T1000 (cell line): Measurements from ENCODE around the gene SNX13.

Experiments used
- DNase-seq: peaks from one replicate; lab custom pipeline; 2025; ENCODE audit warnings: mixed read lengths; lab: John Stamatoyannopoulos, UW

SNX13 gene

DNA sequence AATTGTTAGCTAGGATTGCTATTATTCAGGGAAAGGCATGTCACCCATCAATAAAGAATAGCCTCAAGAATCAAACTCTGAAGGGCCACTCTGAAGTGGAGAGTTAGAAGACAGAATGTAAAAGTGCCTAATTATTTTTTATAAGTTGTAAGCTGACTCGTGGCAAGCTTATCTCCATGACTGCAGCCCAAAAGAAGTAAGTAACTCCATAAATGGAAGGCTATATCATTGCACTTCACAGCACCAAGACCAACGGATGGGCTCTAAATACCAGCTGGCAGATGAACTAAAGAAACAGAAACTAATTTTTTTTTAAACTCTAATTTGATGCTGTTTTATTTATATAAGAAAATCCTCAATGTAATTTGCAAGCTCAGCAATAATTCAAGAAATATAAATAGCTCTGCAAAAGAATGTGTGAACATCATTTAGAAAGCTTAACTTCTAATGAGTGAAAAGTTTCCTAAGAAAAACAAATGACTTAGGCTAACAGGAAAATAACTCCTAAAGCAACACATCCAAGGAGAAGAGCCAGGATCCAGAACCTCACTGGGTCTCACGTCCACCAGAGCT, 165.5 kb downstream of the SNX13 start:
- DNase-seq: no peak

DNA sequence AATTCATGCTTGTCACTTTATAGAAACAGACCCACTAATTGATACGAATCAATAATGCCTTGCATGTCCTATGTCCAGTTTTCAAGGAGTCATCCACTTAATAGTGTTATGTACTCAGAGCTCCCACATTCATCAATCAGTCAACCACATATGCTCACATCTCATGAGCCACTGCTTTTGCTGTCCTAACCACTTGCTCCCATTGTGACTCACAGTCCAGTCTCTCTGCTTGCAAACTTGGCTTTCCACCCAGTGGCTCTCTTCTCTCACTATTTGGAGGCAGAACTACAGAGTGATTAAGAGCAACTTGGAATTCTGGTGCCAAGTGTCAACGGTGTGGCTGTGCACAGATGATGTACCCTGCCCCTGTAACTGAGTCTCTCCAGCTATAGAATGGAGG, 166.0 kb downstream of the SNX13 start:
- DNase-seq: no peak

DNA sequence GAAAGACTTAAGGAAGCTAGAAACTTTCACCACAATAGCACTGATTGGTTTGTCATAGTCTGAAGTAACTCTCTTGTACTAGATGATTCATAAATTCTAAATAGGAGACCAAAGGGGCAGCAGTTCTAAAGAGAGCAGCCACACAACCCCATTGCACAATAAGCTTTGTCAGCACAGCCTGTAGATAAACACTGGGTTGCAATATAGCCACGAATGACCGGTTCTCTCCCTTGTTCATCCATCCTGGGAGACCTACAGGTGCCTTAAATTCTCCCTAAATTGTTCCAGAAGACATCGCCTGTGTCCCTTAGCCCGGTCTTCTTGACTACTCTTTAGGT, 167.0 kb downstream of the SNX13 start:
- peak; percentile 32 for DNase-seq

DNA sequence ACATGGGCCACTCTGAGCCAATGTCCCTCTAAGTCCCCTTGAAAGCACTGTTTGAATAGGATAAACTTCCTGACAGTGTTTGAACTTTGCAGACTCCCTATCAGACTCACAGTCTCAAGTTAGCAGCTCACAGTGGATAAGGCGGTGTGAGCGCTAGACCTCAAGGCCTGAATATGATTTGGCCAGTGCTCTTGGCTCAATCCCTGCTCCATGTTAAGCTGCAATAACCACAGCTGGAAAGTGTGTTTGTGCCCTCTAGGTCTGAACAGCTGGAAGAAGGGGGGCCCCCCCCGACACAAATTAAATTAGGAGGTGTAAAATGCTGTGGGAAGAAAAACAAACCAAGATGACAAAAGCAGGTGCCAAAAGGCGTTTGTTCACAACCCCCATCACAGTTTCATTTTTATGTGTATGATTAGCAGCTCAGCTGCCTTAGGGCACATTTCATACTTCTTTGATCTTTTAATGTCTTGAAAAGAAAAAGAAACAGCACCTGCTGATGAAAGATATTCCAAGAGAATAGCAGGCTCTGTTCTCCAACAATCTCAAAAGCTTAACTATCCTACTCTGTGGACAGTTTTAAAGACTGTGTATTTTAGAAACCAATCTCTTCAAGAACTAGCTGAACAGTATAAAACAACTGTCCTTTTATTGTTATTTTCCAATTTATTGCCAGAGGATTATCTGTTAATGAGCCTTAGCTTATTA, 167.6 kb downstream of the SNX13 start:
- no peak for DNase-seq

DNA sequence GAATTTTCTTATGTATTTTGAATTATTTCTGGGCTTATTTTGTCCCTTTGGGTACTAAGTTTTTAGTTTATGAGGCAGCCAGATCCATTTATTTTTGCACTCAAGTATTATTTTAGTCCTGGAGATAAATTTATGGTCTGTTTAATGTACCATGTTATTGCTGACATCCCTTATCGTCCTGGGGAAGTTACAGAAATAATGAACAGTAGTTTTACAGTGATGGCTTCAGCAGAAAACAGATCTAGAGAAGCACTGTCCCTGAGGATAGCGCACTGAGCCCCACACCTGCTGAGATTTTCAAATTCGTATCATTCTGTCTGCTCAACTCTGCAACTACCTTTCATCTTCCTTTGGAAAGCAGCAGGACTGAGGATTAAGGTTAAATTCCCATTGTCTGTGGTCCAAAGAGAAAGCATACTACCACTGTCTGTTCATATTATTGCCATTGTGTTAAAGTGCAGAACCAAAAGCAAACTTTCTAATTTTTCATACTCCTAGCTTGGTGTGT, 168.3 kb downstream of the SNX13 start:
- no peak for DNase-seq

DNA sequence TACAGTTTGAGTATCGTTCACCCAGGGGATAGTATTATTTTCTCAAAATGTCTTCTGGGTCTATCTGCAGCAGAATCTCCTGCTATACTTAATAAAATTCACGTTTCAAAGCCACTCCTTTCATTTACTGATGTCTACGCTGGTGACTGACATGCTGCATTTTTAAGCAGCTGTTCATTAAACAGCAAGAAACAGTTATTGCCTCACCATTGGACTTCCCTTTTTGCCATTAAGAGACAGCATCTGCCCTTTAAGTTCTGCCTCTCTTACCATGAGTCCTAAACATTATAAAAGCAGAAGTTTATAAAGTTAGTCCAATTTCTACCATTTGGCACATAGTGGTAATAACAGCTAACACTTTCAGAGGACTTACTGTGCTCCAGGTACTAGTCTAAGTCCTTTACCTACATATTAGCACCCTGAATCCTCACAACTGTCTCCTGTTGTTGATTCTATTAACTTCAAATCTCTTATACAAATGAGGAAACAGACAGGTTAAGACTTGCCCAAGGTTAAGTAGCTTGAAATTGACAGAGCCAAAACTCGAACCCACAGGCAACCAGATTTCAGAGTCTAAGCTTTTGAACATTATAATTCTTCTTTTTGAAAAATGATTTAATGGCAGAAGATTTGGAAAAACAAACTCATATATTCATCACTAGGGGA, 169.5 kb downstream of the SNX13 start:
- no peak for DNase-seq

DNA sequence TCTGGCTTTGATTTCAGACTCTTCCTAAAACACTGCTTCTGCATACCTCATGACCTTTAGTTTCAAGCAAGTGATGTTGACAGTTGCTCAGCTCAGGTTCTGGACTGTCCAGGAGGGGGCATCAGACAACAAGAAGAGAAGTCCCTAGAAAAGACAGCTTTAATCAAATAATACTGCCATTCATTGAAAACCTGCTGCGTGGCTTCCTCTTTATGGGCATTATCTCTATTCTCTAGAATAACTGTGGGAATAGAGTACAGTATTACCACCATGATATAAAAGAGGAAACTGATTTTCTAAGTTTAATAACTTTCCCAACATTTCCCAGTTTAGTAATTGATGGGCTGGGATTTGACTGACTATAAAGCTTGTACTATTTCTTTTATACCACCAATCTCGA, 170.4 kb downstream of the SNX13 start:
- DNase-seq: peak; percentile 38

DNA sequence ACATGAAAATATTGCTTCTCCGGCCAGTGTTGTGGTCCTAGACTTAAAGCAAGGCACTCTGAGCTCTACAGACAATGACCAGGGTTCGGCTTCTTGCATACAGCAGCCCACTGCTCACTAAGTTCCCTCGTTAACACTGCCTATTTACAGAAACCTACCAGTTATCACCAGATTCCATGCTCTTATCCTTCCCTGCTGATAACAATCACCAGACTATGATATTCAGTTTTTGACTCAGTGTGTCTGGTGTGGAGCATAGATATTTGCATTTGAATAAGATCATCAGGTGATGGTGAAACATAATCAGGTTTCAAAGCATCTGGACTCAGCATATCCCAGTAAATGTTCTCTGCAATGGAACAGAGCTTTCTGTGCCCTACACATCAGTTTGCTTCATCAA, 182.3 kb downstream of the SNX13 start:
- DNase-seq: no peak

DNA sequence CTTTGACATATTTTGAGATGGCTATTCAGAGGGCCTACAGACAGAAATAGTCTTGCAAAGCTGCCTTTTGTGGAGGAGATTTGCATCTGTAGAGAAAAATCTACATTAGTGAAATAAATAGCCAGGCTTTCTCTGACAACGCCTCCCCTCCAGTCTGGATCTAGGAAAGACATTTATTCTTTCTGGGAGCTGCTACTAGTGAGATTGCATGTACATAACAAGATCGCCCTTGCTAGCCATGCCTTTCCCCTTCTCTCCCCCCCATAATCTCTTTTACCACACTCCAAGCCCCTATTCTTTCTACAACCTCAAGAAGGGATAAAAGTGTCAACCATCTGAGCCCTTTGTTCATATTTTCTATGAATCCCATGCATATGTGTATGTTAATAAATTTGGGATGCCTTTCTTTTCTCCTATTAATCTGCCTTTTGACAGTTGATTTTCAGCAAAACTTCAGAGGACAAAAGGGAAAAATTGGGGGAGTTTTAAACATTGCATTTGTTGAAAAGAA, 194.2 kb downstream of the SNX13 start:
- DNase-seq: no peak

DNA sequence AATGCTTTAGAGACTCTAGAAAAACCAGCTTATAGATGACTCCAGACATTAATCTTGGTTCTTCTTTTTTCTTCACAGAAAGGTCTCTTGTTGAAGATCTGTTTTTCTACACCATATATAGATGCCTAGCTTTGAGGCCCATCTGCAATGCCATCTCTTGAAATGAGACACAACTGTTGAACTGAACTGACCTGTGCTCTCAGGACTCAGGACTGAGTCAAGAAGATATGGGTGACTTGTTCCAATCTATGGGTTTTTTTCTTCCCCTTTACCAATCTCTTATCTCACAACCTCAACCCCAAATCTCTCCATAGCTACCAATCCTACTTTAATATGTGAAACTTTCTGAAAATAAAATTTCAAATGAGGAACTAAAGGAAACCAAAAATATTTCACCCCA, 194.7 kb downstream of the SNX13 start:
- no peak for DNase-seq

DNA sequence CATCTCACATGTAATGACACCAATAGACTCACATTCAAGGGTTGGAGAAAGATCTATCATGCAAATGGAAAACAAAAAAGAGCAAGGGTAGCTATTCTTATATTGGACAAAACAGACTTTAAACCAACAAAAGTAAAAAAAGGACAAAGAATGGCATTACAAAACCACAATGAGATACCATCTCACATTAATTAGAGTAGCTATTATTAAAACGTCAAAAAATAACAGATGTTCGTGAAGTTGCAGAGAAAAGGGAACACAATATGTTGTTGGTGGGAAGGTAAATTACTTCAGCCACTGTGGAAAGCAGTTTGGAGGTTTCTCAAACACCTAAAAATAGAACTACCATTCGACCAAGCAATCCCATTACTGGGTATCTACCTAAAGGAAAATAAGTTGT, 197.0 kb downstream of the SNX13 start:
- no peak for DNase-seq

DNA sequence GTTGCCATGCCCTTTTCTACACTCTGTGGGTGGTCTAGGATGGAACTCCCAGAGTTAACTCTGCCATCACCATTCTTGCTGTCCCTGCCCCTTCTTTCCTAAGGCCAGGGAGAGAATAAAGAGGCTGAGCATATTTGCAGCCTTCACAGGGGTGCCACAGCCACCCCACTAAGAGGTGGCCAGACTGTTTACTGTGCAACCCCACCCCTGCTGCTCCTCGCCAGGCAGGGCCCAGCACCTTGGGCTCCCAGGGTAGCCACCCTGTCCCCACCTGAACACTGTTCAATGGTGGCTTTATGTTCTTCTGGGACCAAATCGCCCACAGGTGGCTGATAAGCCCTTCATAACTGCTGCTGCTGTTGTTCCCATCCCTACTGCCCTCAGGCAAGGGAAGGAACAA, 198.9 kb downstream of the SNX13 start:
- no peak for DNase-seq
